Right cardiac atrium (tissue), 5 donors: ENCODE data around the gene GALNT8. TPM values are rescaled to one million over a fixed set of nuclear protein-coding genes. Genes with fewer than 3 reads are reported as not detected.

Experiments used
- ATAC-seq, 2 donors: fragments of 200-7000 bp; cut with Tn5 transposase; one replicate each; pipeline versions ENCODE4 v1.8.0 to v1.9.1; 2020; ENCODE audit warnings: moderate library complexity in 2 of 2, mild to moderate bottlenecking in 1 of 2
- DNase-seq, 3 donors: peaks; one replicate each; pipeline ENCODE4 v3.0.0-alpha.2; 2020
- H3K27ac ChIP-seq: one replicate; pipeline ENCODE4 v1.5.1; 2013; ENCODE audit warnings: mild to moderate bottlenecking, low read length, control low read depth, moderate library complexity
- H3K27me3 ChIP-seq: one replicate; pipeline ENCODE4 v1.6.1; 2013; ENCODE audit not compliant: control insufficient read depth, insufficient read depth
- H3K4me1 ChIP-seq: one replicate; pipeline ENCODE4 v1.6.1; 2013; ENCODE audit warnings: low read length; ENCODE audit not compliant: control insufficient read depth, insufficient read depth
- H3K4me3 ChIP-seq: one replicate; pipeline ENCODE4 v1.5.1; 2013; ENCODE audit warnings: low read length, control low read depth
- H3K9me3 ChIP-seq: one replicate; pipeline ENCODE4 v1.6.1; 2013; ENCODE audit warnings: low read length; ENCODE audit not compliant: control insufficient read depth
- WGBS: extraction: QIAGEN DNeasy Blood & Tissue Kit; methylation state at CpG from one replicate; pipeline ENCODE4 v1.1.7; 2013; 5-methylcytosine and 5-hydroxymethylcytosine counted together
- intact Hi-C, 4 donors: fragments of 100-400 bp; cut with DNase I; formaldehyde crosslinking; loops; one replicate each; pipeline versions ENCODE4 v1.11.0 to v1.14.0; 2022 to 2023
- polyA plus RNA-seq: library from polyadenylated mRNA; stranded (reverse); fragments of 200-250 nt; gene quantifications from one replicate; pipeline ENCODE4 v1.2.3, GENCODE V29; 2013
- total RNA-seq, 4 donors: library from RNA; stranded (reverse); fragmentation: NEBNext Ultra II Directional; extraction: Animal tissue kit (Norgen Biotek cat#: 25700); gene quantifications; one replicate each; pipeline ENCODE4 v1.2.1, GENCODE V29; 2021
- donor health status: healthy with polysubstance abuse.
- donor health status: DM: no; HTN: yes; CAD: no.
- donor health status: DM: no; HTN: no; CAD: no.
- donor health status: DM: no; HTN: yes; CAD: no; lungs with severe emphysema.
- donor health status: DM: yes; HTN: yes; CAD: no.

Gene GALNT8
- total and polyA plus RNA-seq, 5 donors = 3.5 to 10.3 (median 6.5) TPM

DNA sequence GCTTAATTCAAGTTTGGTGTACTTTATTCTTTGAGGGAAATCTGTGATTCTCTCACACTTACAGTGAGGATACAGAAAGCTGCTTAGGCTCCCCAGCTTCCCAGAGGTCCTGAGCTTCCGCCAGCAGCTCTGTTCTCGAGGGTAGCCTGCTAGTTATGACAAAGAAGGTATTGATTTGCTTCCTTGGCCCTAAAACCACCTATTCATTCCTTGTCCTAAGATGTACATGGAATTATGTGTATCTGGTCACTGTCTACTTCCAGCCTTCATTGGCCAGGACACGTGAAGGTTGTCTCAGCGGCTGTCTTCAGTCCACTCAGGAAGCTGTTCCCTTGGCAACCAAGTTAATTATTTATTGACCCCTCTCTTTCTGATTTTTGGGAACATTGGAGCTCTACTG is 55.7 kb downstream of the GALNT8 start:
- Histone ChIP-seq H3K27me3 (no peaks in the 10 kb centered on the region), H3K4me1 (peaks cover 6% of the 10 kb centered on the region), H3K9me3 (no peaks in the 10 kb centered on the region), H3K4me3 (no peak overlapping the region), H3K27ac (no peak overlapping the region)
- DNase-seq = no peak
- 78% methylated on average over 4 of the region's 4 CpGs for WGBS
- ATAC-seq = no peak
- intact Hi-C loops = no loop called here

DNA sequence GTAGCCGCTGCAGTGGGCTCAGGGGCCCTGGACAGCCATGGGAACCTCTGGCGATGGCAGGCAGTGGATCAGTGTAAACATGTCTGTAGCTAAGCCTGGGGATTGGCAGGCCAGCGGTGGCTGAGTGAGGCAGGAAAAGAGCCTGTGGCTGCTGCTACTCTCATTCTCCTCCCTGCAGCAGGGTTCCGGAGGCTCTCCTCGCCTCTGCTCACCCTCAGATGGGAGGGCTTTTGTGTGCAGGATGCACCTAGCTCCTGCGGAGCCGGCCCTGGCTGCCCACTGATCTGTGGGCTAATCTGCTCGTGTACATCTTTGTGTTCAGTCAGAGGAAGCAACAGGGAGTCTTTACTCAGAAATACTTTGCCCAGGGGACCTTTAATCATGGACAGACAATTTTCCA is 59.5 kb downstream of the GALNT8 start:
- H3K27ac ChIP-seq = no peak overlapping the region
- no peaks in the 10 kb centered on the region for H3K9me3 ChIP-seq
- ATAC-seq = peak; percentile 14
- H3K27me3 ChIP-seq = no peaks in the 10 kb centered on the region
- no peaks in the 10 kb centered on the region for H3K4me1 ChIP-seq
- no peak for DNase-seq
- intact Hi-C loops = no loop called here
- no peak overlapping the region for H3K4me3 ChIP-seq
- WGBS = 56% methylated on average over 8 of the region's 8 CpGs

GRCh38 chr12:4780641-4781611 is 60.7 kb downstream of the GALNT8 start:
- 49% methylated on average over 9 of the region's 9 CpGs for WGBS
- Histone ChIP-seq H3K27ac (no peak overlapping the region), H3K4me1 (no peaks in the 10 kb centered on the region), H3K4me3 (no peak overlapping the region), H3K27me3 (no peaks in the 10 kb centered on the region), H3K9me3 (no peaks in the 10 kb centered on the region)
- ATAC-seq (peak; percentile 59 to 93), DNase-seq (peak; percentile 37 to 92 (median 77))
- intact Hi-C loops = no loop called here

- no peaks in the 10 kb centered on the region for H3K9me3 ChIP-seq
- H3K27ac ChIP-seq = no peak overlapping the region
- no peaks in the 10 kb centered on the region for H3K4me1 ChIP-seq
- ATAC-seq (no peak), DNase-seq (no peak)
- intact Hi-C loops = no loop called here
- WGBS = 93% methylated on average over 7 of the region's 7 CpGs
- H3K27me3 ChIP-seq = no peaks in the 10 kb centered on the region
- H3K4me3 ChIP-seq = no peak overlapping the region
Observed at GRCh38 chr12:4784404-4785054, 64.3 kb downstream of the GALNT8 start.

- H3K4me3 ChIP-seq = no peak overlapping the region
- H3K4me1 ChIP-seq = no peaks in the 10 kb centered on the region
- H3K9me3 ChIP-seq = no peaks in the 10 kb centered on the region
- no peak overlapping the region for H3K27ac ChIP-seq
- ATAC-seq (no peak), DNase-seq (no peak)
- WGBS = 89% methylated on average over 5 of the region's 5 CpGs
- H3K27me3 ChIP-seq = no peaks in the 10 kb centered on the region
- intact Hi-C loops = no loop called here
Observed at GRCh38 chr12:4786795-4787194, 66.6 kb downstream of the GALNT8 start.

GRCh38 chr12:4787965-4788364 is 67.8 kb downstream of the GALNT8 start:
- ATAC-seq (no peak), DNase-seq (no peak)
- no peaks in the 10 kb centered on the region for H3K27me3 ChIP-seq
- WGBS = 58% methylated on average over 7 of the region's 7 CpGs
- intact Hi-C loops = no loop called here
- no peak overlapping the region for H3K27ac ChIP-seq
- no peak overlapping the region for H3K4me3 ChIP-seq
- no peaks in the 10 kb centered on the region for H3K4me1 ChIP-seq
- no peaks in the 10 kb centered on the region for H3K9me3 ChIP-seq

GRCh38 chr12:4789776-4790175 is 69.6 kb downstream of the GALNT8 start:
- no peak for ATAC-seq
- no peak overlapping the region for H3K4me3 ChIP-seq
- no peaks in the 10 kb centered on the region for H3K9me3 ChIP-seq
- intact Hi-C loops = no loop called here
- no peaks in the 10 kb centered on the region for H3K4me1 ChIP-seq
- H3K27ac ChIP-seq = no peak overlapping the region
- H3K27me3 ChIP-seq = no peaks in the 10 kb centered on the region
- WGBS = 95% methylated on average over 9 of the region's 9 CpGs
- DNase-seq = no peak

- Histone ChIP-seq H3K27ac (no peak overlapping the region), H3K4me3 (no peak overlapping the region), H3K4me1 (no peaks in the 10 kb centered on the region), H3K9me3 (no peaks in the 10 kb centered on the region), H3K27me3 (no peaks in the 10 kb centered on the region)
- 97% methylated on average over 3 of the region's 3 CpGs for WGBS
- ATAC-seq = no peak
- no peak for DNase-seq
- intact Hi-C loops = no loop called here
Observed at GRCh38 chr12:4791497-4791896, 71.3 kb downstream of the GALNT8 start.

- H3K27ac ChIP-seq = no peak overlapping the region
- 76% methylated on average over 3 of the region's 3 CpGs for WGBS
- H3K4me3 ChIP-seq = no peak overlapping the region
- no peaks in the 10 kb centered on the region for H3K4me1 ChIP-seq
- ATAC-seq = no peak
- DNase-seq = no peak
- no peaks in the 10 kb centered on the region for H3K27me3 ChIP-seq
- intact Hi-C loops = no loop called here
- no peaks in the 10 kb centered on the region for H3K9me3 ChIP-seq
Observed at GRCh38 chr12:4794491-4794890, 74.3 kb downstream of the GALNT8 start.

- H3K9me3 ChIP-seq = no peaks in the 10 kb centered on the region
- ATAC-seq (no peak), DNase-seq (no peak)
- H3K27me3 ChIP-seq = no peaks in the 10 kb centered on the region
- 50% methylated on average over 9 of the region's 9 CpGs for WGBS
- H3K4me3 ChIP-seq = no peak overlapping the region
- H3K27ac ChIP-seq = no peak overlapping the region
- no peaks in the 10 kb centered on the region for H3K4me1 ChIP-seq
- intact Hi-C loops = no loop called here
Observed at GRCh38 chr12:4796216-4796615, 76.0 kb downstream of the GALNT8 start.

DNA sequence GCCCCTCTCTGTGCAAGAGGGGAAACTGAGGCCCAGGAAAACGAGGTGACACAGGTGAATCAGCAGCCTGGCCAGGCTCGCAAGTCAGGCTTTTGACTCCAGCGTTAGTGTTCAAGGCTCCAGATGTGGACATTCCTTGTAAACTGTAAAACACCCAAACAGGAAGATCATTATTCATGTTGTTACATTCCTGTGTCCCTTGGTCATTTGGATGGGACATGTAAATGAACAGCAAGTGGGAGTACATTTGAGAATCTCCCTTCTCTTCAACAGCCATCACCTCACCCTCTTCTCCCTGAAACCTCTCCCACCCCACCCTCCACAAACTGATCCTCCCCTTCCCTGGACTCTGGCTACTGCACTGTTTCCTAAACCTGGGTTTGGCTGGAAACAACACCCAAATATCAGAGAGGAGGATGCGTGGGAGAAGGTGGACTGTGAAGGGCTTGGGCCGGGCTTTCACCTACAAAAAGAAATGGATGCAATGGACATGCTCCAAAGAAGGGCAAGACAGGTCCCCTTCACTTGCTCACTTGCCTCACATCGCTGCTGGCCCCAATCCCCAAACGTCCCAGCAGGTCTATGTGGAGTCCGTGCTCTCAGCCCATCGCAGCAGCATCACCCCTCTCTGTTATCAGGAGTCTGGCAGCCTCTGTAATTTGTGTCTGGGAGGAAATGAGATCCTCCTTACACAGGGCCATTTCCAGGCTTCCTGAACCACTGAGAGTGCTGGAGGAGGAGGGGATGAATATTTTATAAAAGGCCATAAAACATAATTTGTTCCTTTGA is 76.7 kb downstream of the GALNT8 start:
- Histone ChIP-seq H3K4me3 (no peak overlapping the region), H3K4me1 (no peaks in the 10 kb centered on the region), H3K27ac (no peak overlapping the region), H3K9me3 (no peaks in the 10 kb centered on the region), H3K27me3 (no peaks in the 10 kb centered on the region)
- DNase-seq (no peak), ATAC-seq (no peak)
- intact Hi-C loops = no loop called here
- WGBS = 45% methylated on average over 9 of the region's 9 CpGs
